HG03280 (cell line): ENCODE measurements around the gene PML.

Experiments used
- ATAC-seq: cut with Tn5 transposase; IDR thresholded peaks from one replicate; pipeline ENCODE4 v1.9.1; 2021; ENCODE audit warnings: mild to moderate bottlenecking, moderate library complexity; ENCODE audit not compliant: unreplicated experiment

The PML gene

DNA sequence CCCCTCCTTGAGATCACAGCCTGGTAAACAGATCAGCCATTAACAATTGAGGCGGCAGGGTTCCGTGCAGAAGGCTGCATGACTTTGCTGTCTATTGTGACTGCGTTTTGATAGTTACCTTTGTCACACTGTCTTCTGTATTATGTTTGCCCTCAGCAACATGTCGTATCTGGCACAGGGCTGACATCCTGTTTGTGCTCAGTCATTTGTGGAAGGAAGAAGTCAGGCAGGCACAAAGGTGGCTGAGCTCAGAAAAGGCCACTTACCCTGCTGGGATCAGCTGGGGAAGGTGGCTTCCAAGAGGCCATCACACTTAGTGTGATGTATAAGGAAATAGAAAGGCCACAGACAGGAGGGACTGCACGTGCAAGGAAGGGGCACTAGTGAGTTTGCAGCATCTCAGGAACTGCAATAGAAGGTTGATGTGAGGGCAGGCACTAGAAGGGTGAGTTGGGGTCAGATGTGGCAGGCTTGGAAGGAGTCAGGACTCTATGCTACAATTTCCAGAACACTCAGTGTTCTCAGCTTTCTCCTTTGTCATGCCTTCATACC lies 13.4 kb downstream of the PML start:
- no peak for ATAC-seq

DNA sequence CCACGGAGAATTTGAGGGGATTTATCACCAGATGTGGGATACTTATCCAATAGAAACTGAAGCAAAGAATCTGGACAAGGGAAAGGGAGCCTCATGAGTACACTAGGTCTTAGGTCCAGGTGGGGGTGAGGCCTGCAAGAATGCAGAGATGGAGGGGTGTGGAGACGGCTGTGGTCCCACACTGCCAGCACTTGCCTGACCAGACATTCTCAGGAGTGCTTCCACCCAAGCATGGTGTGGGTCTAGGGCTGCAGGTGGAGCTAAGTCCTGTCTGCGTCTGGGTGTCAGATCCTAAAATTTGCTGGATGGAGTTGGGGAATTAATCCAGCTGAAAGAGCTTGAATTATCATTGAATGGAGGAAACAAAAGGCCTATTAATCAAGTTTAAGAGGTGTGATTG lies 14.4 kb downstream of the PML start:
- no peak for ATAC-seq

DNA sequence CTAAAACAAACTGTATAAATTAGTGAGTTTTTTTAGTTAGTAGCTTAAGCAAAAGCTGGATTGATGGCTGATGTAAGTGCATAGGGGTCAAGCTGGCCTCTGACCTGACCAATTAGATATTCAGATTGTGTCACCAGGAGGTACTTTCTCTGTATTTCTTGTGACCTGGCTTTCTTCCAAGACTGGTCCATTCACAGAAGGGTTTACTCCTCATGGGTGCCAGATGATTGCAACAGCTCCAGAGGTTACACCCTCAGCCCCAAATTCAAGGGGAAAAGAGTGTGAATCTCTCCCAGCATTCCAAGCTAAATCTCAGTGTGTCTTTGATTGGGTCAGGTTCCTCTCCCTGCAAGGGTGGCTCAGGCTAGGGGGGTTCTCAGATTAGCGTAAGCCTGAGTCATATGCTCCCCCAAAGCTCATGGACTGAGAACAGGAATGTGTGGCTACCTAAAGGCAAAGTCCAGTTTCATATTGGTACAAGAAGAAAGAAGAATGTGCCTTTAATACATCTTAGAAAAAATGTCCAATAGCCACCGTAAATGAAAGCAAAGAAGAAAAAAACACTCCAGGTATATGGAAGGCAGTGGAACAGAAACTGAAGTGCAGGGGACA lies 16.5 kb downstream of the PML start:
- no peak for ATAC-seq

DNA sequence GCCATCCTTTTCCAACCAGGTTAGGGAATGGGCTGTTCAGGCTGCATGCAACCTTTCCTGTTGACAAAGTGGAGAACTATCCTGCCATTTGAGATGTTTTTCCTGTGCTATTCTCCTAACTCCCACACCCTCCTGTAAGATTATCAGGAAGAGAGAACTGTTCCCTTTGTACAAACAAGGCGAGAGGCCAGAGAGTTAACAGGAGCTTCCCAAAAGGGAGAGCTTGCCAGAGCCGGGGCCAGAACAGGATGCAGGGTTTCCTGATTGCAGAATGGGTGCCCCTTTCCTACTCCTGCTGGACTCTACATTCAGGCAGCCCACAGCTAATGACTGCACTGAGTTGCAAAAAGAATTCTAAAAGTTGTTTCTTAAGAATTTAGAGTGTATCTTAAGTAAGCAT lies 17.1 kb downstream of the PML start:
- ATAC-seq, result no peak

DNA sequence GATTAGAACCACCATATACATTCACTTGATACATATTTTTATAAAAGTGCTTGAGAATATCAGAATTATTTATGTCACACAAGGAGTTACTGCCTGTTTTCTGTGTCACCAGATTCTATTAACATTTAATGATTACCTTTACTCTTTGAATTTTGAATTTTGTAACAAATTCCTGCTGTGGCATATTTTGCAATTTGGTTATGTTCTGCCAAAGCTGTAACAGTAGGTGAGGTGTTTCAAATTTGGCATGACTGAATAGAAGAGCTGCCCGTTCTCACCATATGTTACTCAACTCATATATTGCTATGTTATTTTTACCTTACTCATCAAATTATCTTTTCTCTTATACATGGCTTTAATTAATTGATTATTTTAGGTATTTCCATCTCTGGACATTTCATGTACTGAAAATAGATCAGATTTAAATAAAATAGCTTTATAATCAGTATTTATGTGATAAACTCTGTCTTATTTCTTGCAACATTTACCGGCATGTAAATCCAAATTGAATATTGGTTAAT lies 18.9 kb downstream of the PML start:
- ATAC-seq, result no peak

DNA sequence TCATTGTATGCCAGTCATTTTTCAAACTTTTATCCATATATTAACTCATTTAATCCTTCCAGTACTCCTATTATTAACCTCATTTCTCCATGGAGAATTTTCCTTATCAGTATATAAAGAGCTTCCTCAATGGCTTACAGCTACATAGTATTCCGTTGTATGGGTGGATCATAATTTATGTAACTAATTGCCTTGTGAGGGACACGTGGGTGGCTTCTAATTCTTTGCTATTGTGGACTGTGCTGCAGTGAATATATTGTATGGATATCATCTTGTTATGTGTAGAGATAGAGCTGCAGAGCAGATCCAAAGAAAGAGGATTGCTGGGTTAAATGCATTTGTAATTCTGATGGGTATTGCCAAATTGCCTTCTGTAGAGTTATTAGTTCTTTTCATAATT lies 25.2 kb downstream of the PML start:
- ATAC-seq, result no peak

DNA sequence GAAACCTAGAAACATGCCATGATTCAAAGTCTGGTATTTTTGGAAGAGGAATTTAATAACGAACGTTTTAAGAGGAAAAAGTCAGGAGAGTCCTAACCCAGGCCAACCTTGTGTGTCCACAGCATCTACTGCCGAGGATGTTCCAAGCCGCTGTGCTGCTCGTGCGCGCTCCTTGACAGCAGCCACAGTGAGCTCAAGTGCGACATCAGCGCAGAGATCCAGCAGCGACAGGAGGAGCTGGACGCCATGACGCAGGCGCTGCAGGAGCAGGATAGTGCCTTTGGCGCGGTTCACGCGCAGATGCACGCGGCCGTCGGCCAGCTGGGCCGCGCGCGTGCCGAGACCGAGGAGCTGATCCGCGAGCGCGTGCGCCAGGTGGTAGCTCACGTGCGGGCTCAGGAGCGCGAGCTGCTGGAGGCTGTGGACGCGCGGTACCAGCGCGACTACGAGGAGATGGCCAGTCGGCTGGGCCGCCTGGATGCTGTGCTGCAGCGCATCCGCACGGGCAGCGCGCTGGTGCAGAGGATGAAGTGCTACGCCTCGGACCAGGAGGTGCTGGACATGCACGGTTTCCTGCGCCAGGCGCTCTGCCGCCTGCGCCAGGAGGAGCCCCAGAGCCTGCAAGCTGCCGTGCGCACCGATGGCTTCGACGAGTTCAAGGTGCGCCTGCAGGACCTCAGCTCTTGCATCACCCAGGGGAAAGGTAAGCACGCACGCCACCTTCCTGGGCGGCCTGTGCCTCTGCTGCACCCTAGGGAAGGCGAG lies 28.4 kb downstream of the PML start:
- no peak for ATAC-seq

DNA sequence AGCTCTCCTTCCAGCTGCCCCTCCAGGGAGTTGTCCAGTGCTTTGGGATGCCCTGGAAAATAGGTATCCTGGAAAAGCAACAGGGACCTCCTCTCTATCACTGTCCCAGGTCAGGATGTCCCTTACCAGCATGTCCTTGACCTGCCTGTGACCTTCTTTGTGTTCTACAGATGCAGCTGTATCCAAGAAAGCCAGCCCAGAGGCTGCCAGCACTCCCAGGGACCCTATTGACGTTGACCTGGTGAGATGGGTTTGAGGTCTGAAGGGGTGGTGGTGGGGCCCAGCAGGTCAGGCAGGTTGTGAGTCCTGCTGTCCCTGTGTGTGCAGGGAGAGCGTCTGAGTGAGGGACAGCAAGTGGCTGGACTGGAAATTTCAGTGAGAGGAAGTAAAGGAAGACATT lies 30.2 kb downstream of the PML start:
- no peak for ATAC-seq

DNA sequence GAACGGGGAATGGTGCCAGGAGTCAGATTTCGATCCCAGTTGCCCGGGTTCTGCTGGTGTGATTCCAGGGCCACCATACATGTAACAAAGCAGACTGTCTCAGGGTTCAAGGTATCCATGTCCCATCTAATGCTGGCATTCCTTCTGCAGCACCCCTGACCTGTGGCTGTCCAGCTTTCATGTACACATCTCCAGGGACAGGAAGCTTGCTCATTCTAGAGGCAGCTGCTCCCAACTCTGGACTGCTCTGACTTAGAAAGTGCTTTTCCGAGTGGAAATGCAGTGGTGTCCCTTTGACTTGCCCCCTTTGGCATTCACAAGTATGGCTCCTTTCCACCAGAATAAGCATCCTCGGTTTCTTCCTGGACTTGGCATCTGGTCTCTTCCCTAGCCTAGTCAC lies 30.9 kb downstream of the PML start:
- no peak for ATAC-seq

DNA sequence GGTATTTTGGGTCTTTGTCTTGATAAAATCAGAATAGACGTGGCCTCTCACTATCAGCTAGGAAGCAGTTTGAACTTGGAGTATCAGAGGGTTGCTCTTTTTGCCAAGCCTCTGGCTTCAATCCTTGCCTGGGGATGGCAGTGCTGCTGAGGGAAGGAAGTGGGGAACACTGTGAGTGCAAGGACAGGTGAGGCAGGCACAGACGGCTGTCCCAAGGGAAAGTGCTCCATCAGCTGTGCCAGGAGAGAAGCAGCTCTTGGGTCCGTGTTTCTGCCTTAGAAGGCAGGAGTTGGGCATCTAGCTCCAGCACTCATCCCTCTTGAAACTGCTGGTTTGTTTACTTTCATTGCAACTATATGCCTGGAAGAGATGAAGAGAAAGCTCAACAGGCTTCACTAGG lies 33.2 kb downstream of the PML start:
- ATAC-seq, result no peak

DNA sequence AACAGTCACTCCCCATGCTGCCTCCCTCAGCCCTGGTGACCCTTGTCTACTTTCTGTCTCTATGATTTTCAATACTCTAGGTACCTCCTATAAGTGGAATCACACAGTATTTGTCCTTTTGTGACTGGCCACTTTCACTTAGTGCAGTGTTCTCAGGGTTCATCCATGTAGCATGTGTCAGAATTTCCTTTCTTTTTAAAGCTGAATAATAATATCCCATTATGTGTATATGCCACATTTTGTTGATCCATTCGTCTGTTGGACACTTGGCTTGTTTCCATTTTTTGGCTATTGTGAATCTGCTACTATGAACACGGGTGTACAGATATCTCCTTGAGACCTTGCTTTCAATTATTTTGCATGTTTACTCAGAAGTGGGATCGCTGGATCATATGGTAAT lies 34.1 kb downstream of the PML start:
- no peak for ATAC-seq

DNA sequence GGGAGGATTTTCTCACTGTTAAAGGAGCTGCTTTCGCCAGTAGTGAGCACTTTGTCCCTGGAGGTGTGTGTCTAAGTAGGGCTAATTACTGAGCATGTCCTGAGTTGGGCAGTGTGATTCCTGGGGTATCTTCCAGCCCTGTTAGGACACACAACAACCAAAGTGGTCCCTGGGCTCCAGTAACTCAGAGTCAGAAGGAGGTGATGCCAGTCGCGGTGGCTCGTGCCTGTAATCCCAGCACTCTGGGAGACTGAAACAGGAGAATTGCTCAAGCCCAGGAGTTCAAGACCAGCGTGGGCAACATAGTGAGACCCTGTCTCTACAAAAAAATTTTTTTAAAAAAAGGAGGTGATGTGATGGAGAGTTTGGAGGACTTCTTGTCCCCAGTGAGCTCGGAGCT lies 37.5 kb downstream of the PML start:
- ATAC-seq, result no peak

DNA sequence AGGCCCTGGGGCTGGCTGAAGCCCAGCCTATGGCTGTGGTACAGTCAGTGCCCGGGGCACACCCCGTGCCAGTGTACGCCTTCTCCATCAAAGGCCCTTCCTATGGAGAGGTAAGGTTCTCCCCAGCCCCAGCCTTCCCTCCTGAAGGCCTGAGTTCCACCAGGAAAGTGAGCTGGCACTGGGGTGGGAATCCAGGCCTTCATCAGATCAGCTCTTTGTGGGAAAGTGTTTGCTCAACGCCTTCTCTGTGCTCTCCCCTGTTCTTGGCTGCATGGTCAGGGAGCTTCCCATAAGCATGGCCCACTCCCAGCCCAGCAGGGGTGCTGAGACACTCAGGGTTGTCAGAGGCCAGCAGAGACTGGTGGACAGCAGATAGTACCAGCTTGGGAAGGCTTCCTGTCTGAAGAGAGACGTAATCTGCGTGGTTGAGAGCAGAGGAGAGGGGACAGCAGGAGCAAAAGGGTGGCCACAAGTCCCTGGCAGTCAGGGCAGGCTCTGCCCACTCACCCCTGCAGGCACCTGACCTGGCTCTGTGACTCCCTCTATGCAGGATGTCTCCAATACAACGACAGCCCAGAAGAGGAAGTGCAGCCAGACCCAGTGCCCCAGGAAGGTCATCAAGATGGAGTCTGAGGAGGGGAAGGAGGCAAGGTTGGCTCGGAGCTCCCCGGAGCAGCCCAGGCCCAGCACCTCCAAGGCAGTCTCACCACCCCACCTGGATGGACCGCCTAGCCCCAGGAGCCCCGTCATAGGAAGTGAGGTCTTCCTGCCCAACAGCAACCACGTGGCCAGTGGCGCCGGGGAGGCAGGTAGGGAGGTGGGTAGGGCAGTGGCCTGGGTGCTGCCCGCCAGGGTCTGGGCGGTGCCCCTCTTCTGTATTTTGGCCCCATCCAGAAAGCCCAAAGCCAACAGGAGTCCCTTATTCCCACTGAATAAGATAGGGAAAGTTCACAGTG lies 38.4 kb downstream of the PML start:
- no peak for ATAC-seq

DNA sequence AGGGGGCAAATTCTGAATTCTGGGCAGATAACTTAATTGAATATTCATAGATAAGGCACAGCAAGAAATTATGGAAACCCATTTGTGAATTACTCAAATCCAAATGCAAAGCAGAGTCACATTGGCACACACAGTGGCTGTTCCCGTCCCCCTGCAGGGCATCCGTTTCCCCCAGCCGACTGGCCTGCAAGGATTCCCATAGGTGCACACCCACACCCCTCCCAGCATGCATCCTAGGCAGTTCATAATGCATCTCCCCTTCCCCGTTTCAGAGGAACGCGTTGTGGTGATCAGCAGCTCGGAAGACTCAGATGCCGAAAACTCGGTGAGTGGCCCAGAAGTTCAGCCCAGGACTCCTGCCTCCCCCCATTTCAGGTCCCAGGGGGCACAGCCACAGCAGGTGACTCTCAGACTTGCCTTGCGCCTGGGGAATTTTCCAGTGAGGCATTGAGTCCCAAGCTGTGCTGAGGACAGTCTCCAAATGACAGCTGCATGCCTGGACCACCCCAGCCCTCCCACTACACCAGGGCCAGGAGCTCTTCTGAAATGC lies 39.8 kb downstream of the PML start:
- ATAC-seq, result no peak

DNA sequence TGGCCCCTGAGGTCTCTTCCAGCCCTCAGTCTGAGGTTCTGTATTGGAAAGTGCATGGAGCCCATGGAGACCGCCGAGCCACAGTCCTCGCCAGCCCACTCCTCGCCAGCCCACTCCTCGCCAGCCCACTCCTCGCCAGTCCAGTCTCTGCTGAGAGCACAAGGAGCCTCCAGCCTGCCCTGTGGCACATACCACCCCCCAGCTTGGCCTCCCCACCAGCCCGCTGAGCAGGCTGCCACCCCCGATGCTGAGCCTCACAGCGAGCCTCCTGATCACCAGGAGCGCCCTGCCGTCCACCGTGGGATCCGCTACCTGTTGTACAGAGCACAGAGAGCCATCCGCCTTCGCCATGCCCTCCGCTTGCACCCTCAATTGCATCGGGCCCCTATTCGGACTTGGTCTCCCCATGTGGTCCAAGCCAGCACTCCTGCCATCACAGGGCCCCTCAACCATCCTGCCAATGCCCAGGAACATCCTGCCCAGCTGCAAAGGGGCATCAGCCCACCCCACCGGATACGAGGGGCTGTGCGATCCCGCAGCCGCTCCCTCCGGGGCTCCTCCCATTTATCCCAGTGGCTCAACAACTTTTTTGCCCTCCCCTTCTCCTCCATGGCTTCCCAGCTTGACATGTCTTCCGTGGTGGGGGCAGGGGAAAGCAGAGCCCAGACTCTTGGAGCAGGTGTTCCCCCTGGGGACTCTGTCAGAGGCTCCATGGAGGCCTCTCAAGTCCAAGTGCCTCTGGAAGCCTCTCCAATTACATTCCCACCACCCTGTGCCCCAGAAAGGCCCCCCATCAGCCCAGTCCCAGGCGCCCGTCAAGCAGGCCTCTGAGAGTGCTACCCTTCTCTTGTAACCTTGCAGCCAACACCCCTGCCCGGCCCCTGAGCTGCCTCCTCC lies 40.9 kb downstream of the PML start:
- no peak for ATAC-seq

DNA sequence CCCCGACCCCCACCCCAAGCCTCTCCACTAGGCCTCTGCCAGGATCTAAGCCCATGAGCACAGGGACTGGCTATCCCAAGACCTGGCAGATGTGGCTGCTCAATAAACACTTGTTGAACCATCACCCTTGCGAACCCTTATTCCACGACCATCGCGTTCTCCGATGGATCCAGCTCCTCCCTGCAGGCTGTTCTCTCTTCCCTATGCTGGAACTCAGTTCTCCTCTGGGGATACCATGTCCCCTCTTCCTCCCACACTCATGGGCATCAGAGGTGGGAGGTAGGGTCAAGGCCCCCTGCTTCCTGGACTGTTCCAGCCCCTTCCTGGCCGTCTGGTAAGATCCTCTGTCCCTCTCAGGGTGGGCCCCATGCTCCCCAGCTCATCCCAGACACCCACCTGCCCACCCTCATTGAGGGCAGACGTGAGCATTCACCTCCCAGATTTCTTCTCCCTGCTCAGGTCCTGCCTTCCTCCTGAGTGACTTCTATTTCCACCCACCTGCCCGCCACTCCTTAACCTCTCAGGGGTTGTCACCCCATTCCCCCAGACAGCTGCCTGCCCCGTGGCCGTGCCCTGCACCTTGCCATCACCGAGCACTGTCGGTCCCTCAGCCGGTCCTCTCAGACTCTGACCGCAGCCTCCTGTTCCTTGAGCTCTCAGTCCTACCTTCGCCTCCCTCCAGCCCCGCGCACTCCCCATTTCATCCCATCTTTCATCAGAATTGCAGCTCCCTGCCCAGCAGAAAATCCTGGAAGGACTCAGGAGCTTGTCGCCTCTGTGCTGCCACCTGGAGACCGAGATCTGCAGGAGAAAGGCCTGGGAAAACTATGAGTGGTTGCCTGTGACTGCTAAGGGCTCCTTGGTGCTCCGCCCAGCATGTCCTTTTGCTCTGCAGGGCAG lies 42.0 kb downstream of the PML start:
- ATAC-seq, result no peak

DNA sequence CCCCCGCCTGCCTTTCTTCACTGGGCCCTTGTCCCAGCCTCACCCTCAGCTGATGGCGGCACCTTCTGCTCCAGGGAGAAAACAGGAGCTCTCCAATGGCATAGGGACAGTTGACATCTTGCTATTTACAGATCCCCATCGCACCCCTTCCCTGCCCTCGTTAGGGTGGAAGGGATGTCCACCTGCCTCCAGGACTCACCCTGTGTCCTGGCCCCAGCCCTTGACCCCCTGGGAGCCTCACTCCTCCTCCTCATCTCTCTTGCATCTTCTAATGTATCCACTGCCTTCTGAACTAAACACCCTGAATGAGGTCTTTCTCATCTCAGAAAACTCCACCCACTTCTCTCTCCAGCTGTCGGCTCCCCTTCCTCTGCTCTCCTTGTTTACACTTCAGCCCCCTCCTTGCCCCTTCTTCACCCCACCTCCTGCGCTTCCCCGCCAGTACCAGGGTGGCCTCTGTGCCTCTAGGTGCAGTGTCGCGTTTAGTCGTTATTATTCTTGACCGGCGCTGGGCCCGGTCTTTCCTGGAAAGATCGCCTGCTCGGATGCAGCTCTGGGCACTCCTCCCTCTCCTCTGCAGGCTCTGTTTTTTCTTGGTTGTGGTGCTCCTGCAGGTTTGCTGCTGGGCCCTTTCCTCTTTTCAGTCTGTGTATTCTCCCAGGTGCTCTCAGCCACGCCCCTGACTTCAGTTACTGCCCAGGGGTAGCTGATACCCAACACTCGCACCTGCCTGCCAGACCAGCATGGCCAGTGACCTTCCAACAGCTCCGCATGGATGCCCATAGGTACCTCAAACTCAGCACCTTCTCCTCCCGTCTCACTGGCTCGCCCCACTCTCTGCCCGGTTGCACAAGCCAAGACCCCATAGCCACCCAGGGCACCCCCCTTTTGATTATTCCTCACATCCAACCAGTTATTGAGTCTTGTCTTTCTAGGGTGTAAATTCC lies 42.9 kb downstream of the PML start:
- no peak for ATAC-seq
